CD4-positive, alpha-beta T cell (primary cell): ENCODE measurements around the gene MAP7D2. TPM values are rescaled to one million over a fixed set of nuclear protein-coding genes. Genes with fewer than 3 reads are reported as not detected.

Experiments
- ATAC-seq: fragments of 200-7000 bp; cut with Tn5 transposase; one replicate; pipeline ENCODE4 v1.10.0; 2022; ENCODE audit warnings: mild to moderate bottlenecking; ENCODE audit not compliant: poor library complexity
- CTCF ChIA-PET: fragments of 350-600 bp; sonication (Branson Sonifier 250); formaldehyde crosslinking; loops from one replicate; lab custom pipeline; 2021; ENCODE audit warnings: antibody characterized with exemption, inconsistent platforms; lab: Charles Lee
- POLR2A ChIA-PET: fragments of 350-600 bp; sonication (Branson Sonifier 250); formaldehyde crosslinking; loops from one replicate; lab custom pipeline; 2021; ENCODE audit warnings: antibody characterized with exemption, inconsistent platforms; lab: Charles Lee
- DNase-seq, 14 experiments: peaks; one replicate each; pipeline ENCODE4 v3.0.0-alpha.2; 2013 to 2020; ENCODE audit warnings: mixed read lengths in 2 of 14
- H3K27ac ChIP-seq, 2 donors: one replicate each; pipeline versions ENCODE4 v1.5.1 to v1.7.0; 2013; ENCODE audit warnings: low read length in 2 of 2, low read depth in 1 of 2, mild to moderate bottlenecking in 1 of 2
- H3K27me3 ChIP-seq, 2 experiments: 1 replicate in 1 of 2; 2 replicates in 1 of 2; pipeline versions ENCODE4 v1.6.1 to v1.7.0; 2013; ENCODE audit warnings: low read length in 2 of 2, control low read depth in 1 of 2, mild to moderate bottlenecking in 1 of 2, moderate library complexity in 1 of 2; ENCODE audit not compliant: insufficient read depth in 2 of 2, control insufficient read depth in 1 of 2
- H3K36me3 ChIP-seq: one replicate; pipeline ENCODE4 v1.6.1; 2013; ENCODE audit warnings: low read length, control low read depth; ENCODE audit not compliant: insufficient read depth
- H3K4me1 ChIP-seq: one replicate; pipeline ENCODE4 v1.6.1; 2013; ENCODE audit warnings: low read length, control low read depth; ENCODE audit not compliant: insufficient read depth
- H3K4me3 ChIP-seq: one replicate; pipeline ENCODE4 v1.5.1; 2013; ENCODE audit warnings: mild to moderate bottlenecking, low read length, moderate library complexity
- H3K9me3 ChIP-seq, 2 experiments: 1 replicate in 1 of 2; 2 replicates in 1 of 2; pipeline versions ENCODE4 v1.6.1 to v1.7.0; 2013; ENCODE audit warnings: low read length in 2 of 2, mild to moderate bottlenecking in 2 of 2, control low read depth in 1 of 2, moderate library complexity in 1 of 2; ENCODE audit not compliant: control insufficient read depth in 1 of 2, insufficient read depth in 1 of 2
- H3K27ac Mint-ChIP-seq: one replicate; pipeline ENCODE4 v1.8.0; 2020; ENCODE audit warnings: mixed read lengths
- H3K27me3 Mint-ChIP-seq: one replicate; pipeline ENCODE4 v1.8.0; 2021; ENCODE audit warnings: mixed read lengths
- H3K36me3 Mint-ChIP-seq: one replicate; pipeline ENCODE4 v1.8.0; 2021; ENCODE audit warnings: low read depth, mixed read lengths
- H3K4me1 Mint-ChIP-seq: one replicate; pipeline ENCODE4 v1.8.0; 2021; ENCODE audit warnings: low read depth, mixed read lengths
- H3K4me3 Mint-ChIP-seq: one replicate; pipeline ENCODE4 v1.8.0; 2020; ENCODE audit warnings: mild to moderate bottlenecking, mixed read lengths
- H3K9me3 Mint-ChIP-seq: one replicate; pipeline ENCODE4 v1.8.0; 2020; ENCODE audit warnings: mixed read lengths
- intact Hi-C, 2 experiments: fragments of 100-400 bp; cut with DNase I in 1 of 2; cut with micrococcal nuclease in 1 of 2; formaldehyde crosslinking; loops; one replicate each; pipeline versions ENCODE4 v1.15.1 to v1.9.0; 2023 to 2025; cut with DNase I, micrococcal nuclease
- total RNA-seq, 174 experiments: library from RNA in 2 of 174; stranded (reverse) in 2 of 174; gene quantifications; one replicate each; pipeline ENCODE4 v1.2.3 and lab custom pipeline; 2021 to 2026
- TF ChIP-seq, protein P1 (sequence below): fragments of 200-600 bp; IDR thresholded peaks from one replicate; pipeline ENCODE4 v1.8.0; 2022; ENCODE audit warnings: antibody characterized with exemption, mild to moderate bottlenecking

Gene MAP7D2
- total RNA-seq, 2 experiments from 2014 or later: 0.11 to 0.17 TPM

- ChIA-PET POLR2A (no interaction called here), CTCF (no interaction called here)
- no peaks in the 10 kb centered on the region for H3K27me3 ChIP-seq
- DNase-seq (peak in 8 of 14 experiments; percentile 0 to 40 (median 12)), ATAC-seq (peak; percentile 29)
- H3K4me3 ChIP-seq: peak overlapping the region; percentile 57
- Mint-ChIP-seq H3K4me1 (peaks cover 23% of the 10 kb centered on the region), H3K27ac (peak overlapping the region; percentile 72), H3K9me3 (no peaks in the 10 kb centered on the region), H3K36me3 (peaks cover 9% of the 10 kb centered on the region), H3K4me3 (peak overlapping the region; percentile 88), H3K27me3 (no peaks in the 10 kb centered on the region)
- H3K4me1 ChIP-seq: peaks cover 9% of the 10 kb centered on the region
- intact Hi-C loops: loop anchor here (2.0 to 10.0 kb wide), 6 partner anchors 85 to 618 kb away; no protein-coding TSS in a partner anchor
- TF ChIP-seq, protein P1, sequence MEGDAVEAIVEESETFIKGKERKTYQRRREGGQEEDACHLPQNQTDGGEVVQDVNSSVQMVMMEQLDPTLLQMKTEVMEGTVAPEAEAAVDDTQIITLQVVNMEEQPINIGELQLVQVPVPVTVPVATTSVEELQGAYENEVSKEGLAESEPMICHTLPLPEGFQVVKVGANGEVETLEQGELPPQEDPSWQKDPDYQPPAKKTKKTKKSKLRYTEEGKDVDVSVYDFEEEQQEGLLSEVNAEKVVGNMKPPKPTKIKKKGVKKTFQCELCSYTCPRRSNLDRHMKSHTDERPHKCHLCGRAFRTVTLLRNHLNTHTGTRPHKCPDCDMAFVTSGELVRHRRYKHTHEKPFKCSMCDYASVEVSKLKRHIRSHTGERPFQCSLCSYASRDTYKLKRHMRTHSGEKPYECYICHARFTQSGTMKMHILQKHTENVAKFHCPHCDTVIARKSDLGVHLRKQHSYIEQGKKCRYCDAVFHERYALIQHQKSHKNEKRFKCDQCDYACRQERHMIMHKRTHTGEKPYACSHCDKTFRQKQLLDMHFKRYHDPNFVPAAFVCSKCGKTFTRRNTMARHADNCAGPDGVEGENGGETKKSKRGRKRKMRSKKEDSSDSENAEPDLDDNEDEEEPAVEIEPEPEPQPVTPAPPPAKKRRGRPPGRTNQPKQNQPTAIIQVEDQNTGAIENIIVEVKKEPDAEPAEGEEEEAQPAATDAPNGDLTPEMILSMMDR: no peak
- H3K36me3 ChIP-seq: no peaks in the 10 kb centered on the region
- no peaks in the 10 kb centered on the region for H3K9me3 ChIP-seq
- peak overlapping the region in 1 of 2 donors; percentile 21 for H3K27ac ChIP-seq
Observed at GRCh38 chrX:19990151-19990555, 126.6 kb downstream of the MAP7D2 start.

GRCh38 chrX:19987856-19988255, 128.9 kb downstream of the MAP7D2 start:
- CTCF ChIA-PET: no interaction called here
- POLR2A ChIA-PET: no interaction called here
- Mint-ChIP-seq H3K36me3 (peaks cover 9% of the 10 kb centered on the region), H3K27ac (no peak overlapping the region), H3K4me3 (no peak overlapping the region), H3K9me3 (no peaks in the 10 kb centered on the region), H3K27me3 (no peaks in the 10 kb centered on the region), H3K4me1 (peaks cover 23% of the 10 kb centered on the region)
- Histone ChIP-seq H3K36me3 (no peaks in the 10 kb centered on the region), H3K27ac (no peak overlapping the region), H3K9me3 (no peaks in the 10 kb centered on the region), H3K4me3 (no peak overlapping the region), H3K27me3 (no peaks in the 10 kb centered on the region), H3K4me1 (peaks cover 9% of the 10 kb centered on the region)
- intact Hi-C loops: loop anchor here in 1 of 2 experiments (10.0 kb wide), 1 partner anchor 147 kb away; no protein-coding TSS in a partner anchor
- TF ChIP-seq, protein P1: no peak
- ATAC-seq (no peak), DNase-seq (no peak)

- ChIA-PET POLR2A (no interaction called here), CTCF (interaction anchor here (1.1 kb wide), 1 partner anchor 15 kb away, joined by 4 read pairs; no protein-coding TSS in a partner anchor)
- peaks cover 8% of the 10 kb centered on the region for H3K4me1 ChIP-seq
- no peaks in the 10 kb centered on the region for H3K27me3 Mint-ChIP-seq
- H3K4me3 ChIP-seq: no peak overlapping the region
- H3K4me1 Mint-ChIP-seq: peaks cover 30% of the 10 kb centered on the region
- H3K27me3 ChIP-seq: no peaks in the 10 kb centered on the region
- no peaks in the 10 kb centered on the region for H3K36me3 ChIP-seq
- ATAC-seq (no peak), DNase-seq (no peak)
- peak overlapping the region; percentile 51 for H3K4me3 Mint-ChIP-seq
- H3K36me3 Mint-ChIP-seq: peaks cover 8% of the 10 kb centered on the region
- no peaks in the 10 kb centered on the region for H3K9me3 Mint-ChIP-seq
- H3K27ac ChIP-seq: no peak overlapping the region
- TF ChIP-seq, protein P1: no peak
- intact Hi-C loops: loop anchor here in 1 of 2 experiments (10.0 kb wide), 1 partner anchor 148 kb away; no protein-coding TSS in a partner anchor
- no peak overlapping the region for H3K27ac Mint-ChIP-seq
- no peaks in the 10 kb centered on the region for H3K9me3 ChIP-seq
Observed at GRCh38 chrX:19986531-19986930, 130.2 kb downstream of the MAP7D2 start.
